NB4 (cell line): Measurements from ENCODE around the gene SEPTIN6.

Experiments
- CTCF ChIP-seq: IDR thresholded peaks from one replicate; pipeline ENCODE4 v1.5.1; 2012; ENCODE audit warnings: low read depth, low read length
- MAX ChIP-seq: IDR thresholded peaks from 2 replicates; pipeline ENCODE4 v1.6.1; 2011; ENCODE audit warnings: low read depth, low read length
- MYC ChIP-seq: IDR thresholded peaks from 2 replicates; pipeline ENCODE4 v1.6.1; 2011; ENCODE audit warnings: low read depth, low read length
- POLR2A ChIP-seq: IDR thresholded peaks from 2 replicates; pipeline ENCODE4 v1.6.1; 2011; ENCODE audit warnings: mild to moderate bottlenecking; ENCODE audit not compliant: insufficient read length; ENCODE audit errors: extremely low read depth

GRCh38 chrX:119708936-119709335 is 16.0 kb upstream of the SEPTIN6 start:
- TF ChIP-seq CTCF (no peak), MYC (no peak), MAX (no peak), POLR2A (no peak)
